OCI-LY7 (cell line): ENCODE results near the gene UBXN2A. TPM values are rescaled to one million over a fixed set of nuclear protein-coding genes. Genes with fewer than 3 reads are reported as not detected.

Experiments used
- BruUV-seq: library from RNA; stranded (reverse); fragments of 400-500 nt; replicated peaks from 2 replicates; lab custom pipeline; 2021; lab: Mats Ljungman, UMichigan
- CTCF ChIA-PET: fragments of 300-600 bp; sonication (Branson Sonifier 250); formaldehyde crosslinking; loops from one replicate; lab custom pipeline; 2022; ENCODE audit warnings: antibody characterized with exemption; ENCODE audit not compliant: unreplicated experiment; lab: Charles Lee
- POLR2A ChIA-PET: fragments of 300-600 bp; sonication (Branson Sonifier 250); formaldehyde crosslinking; loops from one replicate; lab custom pipeline; 2022; ENCODE audit warnings: antibody characterized with exemption; lab: Charles Lee
- DNase-seq: peaks from one replicate; pipeline ENCODE4 v3.0.0-alpha.2; 2015; ENCODE audit warnings: low spot score
- H2AFZ ChIP-seq: fragments of 200-600 bp; sonication (generic), shearing (Covaris generic); 2 replicates; pipeline ENCODE4 v1.6.1; 2014; ENCODE audit warnings: mild to moderate bottlenecking, antibody characterized with exemption, low read length, moderate library complexity
- H3K27ac ChIP-seq: fragments of 200-600 bp; sonication (generic); 2 replicates; pipeline ENCODE4 v1.5.1; 2014; ENCODE audit warnings: mixed run types, low read depth, mild to moderate bottlenecking, moderate library complexity, low read length, inconsistent platforms; ENCODE audit not compliant: poor library complexity, severe bottlenecking
- H3K36me3 ChIP-seq: fragments of 200-600 bp; sonication (generic); 2 replicates; pipeline ENCODE4 v1.6.1; 2014; ENCODE audit warnings: mild to moderate bottlenecking, antibody characterized with exemption, low read length, moderate library complexity, mixed read lengths; ENCODE audit not compliant: insufficient read depth
- H3K4me1 ChIP-seq: fragments of 200-600 bp; sonication (generic); 2 replicates; pipeline ENCODE4 v1.5.1; 2014; ENCODE audit warnings: mild to moderate bottlenecking, low read length; ENCODE audit not compliant: insufficient read depth, poor library complexity, severe bottlenecking
- H3K4me2 ChIP-seq: fragments of 200-600 bp; sonication (generic); 2 replicates; pipeline ENCODE4 v1.6.1; 2014; ENCODE audit warnings: mild to moderate bottlenecking, low read length
- H3K4me3 ChIP-seq: fragments of 200-600 bp; sonication (generic); 2 replicates; pipeline ENCODE4 v1.5.1; 2014; ENCODE audit warnings: mild to moderate bottlenecking, low read depth, low read length; ENCODE audit not compliant: poor library complexity, severe bottlenecking
- H3K79me2 ChIP-seq: fragments of 200-600 bp; sonication (generic); 2 replicates; pipeline ENCODE4 v1.6.1; 2016; ENCODE audit warnings: low read depth, mild to moderate bottlenecking, low read length, moderate library complexity, mixed read lengths; ENCODE audit not compliant: insufficient read depth
- H3K9me2 ChIP-seq: fragments of 200-600 bp; sonication (generic); 2 replicates; pipeline ENCODE4 v1.6.1; 2016; ENCODE audit warnings: mild to moderate bottlenecking, low read length, mixed read lengths; ENCODE audit not compliant: insufficient read depth
- H3K9me3 ChIP-seq: fragments of 200-600 bp; sonication (generic); 2 replicates; pipeline ENCODE4 v1.6.1; 2014; ENCODE audit warnings: mild to moderate bottlenecking, mixed run types, low read length, mixed read lengths
- H4K20me1 ChIP-seq: fragments of 200-600 bp; sonication (generic); 2 replicates; pipeline ENCODE4 v1.6.1; 2014; ENCODE audit warnings: mild to moderate bottlenecking, antibody characterized with exemption, low read length, moderate library complexity, mixed read lengths; ENCODE audit not compliant: insufficient read depth
- CTCF ChIP-seq: fragments of 200-600 bp; sonication (generic); conservative IDR thresholded peaks from 2 replicates; pipeline ENCODE4 v1.5.1; 2014; ENCODE audit warnings: mild to moderate bottlenecking, antibody characterized with exemption, low read length, moderate library complexity, mixed read lengths
- EZH2phosphoT487 ChIP-seq: fragments of 200-600 bp; sonication (generic); IDR thresholded peaks from 2 replicates; pipeline ENCODE4 v1.6.1; 2018; ENCODE audit warnings: low read depth, borderline replicate concordance, mild to moderate bottlenecking, mixed run types, antibody characterized with exemption, low read length, moderate library complexity, mixed read lengths
- intact Hi-C: fragments of 100-400 bp; cut with micrococcal nuclease; formaldehyde crosslinking; loops from one replicate; pipeline ENCODE4 v1.10.0; 2022; ENCODE audit not compliant: unreplicated experiment
- total RNA-seq, 2 experiments: library from RNA; depleted of rRNA in 1 of 2; stranded (reverse); fragments of >200 nt in 1 of 2; shearing (Covaris generic) in 1 of 2; gene quantifications; 2 replicates each; pipeline ENCODE4 v1.2.3, GENCODE V29; 2014 to 2022

The UBXN2A gene
- total RNA-seq, 2 experiments from 2014 or later, result 10.0 to 15.4 TPM

GRCh38 chr2:23900541-23901322, 39.5 kb upstream of the UBXN2A start:
- CTCF ChIA-PET, result no interaction called here

GRCh38 chr2:23901966-23902846, 38.1 kb upstream of the UBXN2A start:
- no peaks in the 10 kb centered on the region for H3K9me3 ChIP-seq
- H3K4me2 ChIP-seq, result no peak overlapping the region
- no peaks in the 10 kb centered on the region for H3K79me2 ChIP-seq
- no peaks in the 10 kb centered on the region for H3K4me1 ChIP-seq
- ChIA-PET POLR2A (interaction anchor here (0.5 to 1.1 kb wide), 4 partner anchors 10 to 37 kb away, joined by 3 to 6 read pairs (median 4); no protein-coding TSS in a partner anchor), CTCF (no interaction called here)
- H2AFZ ChIP-seq, result no peak overlapping the region
- DNase-seq, result no peak
- H3K4me3 ChIP-seq, result no peak overlapping the region
- no peaks in the 10 kb centered on the region for H3K9me2 ChIP-seq
- H3K36me3 ChIP-seq, result no peaks in the 10 kb centered on the region
- no peaks in the 10 kb centered on the region for H4K20me1 ChIP-seq
- H3K27ac ChIP-seq, result no peak overlapping the region
- BruUV-seq, result no TSS peak
- TF ChIP-seq EZH2phosphoT487 (no peak), CTCF (no peak)
- intact Hi-C loops, result no loop called here

More at GRCh38 chr2:23900541-23901322, 39.5 kb upstream of the UBXN2A start:
- Histone ChIP-seq H3K4me1 (no peaks in the 10 kb centered on the region), H3K27ac (no peak overlapping the region), H3K4me2 (no peak overlapping the region), H3K36me3 (no peaks in the 10 kb centered on the region), H3K79me2 (no peaks in the 10 kb centered on the region), H3K4me3 (no peak overlapping the region), H3K9me2 (no peaks in the 10 kb centered on the region), H2AFZ (no peak overlapping the region), H3K9me3 (no peaks in the 10 kb centered on the region), H4K20me1 (no peaks in the 10 kb centered on the region)
- TF ChIP-seq CTCF (no peak), EZH2phosphoT487 (no peak)
- no peak for DNase-seq
- POLR2A ChIA-PET, result interaction anchor here (0.6 to 1.1 kb wide), 6 partner anchors 11 to 1527 kb away, joined by 3 to 5 read pairs (median 3); no protein-coding TSS in a partner anchor
- intact Hi-C loops, result no loop called here
- BruUV-seq, result no TSS peak
